HG03575 (cell line): ENCODE measurements around the gene UROC1.
"Not testable (repeated sequence)": the region's sequence is repeated elsewhere in the genome, so short reads cannot be mapped to it uniquely, and the experiment has no call there.

Experiments
- ATAC-seq: cut with Tn5 transposase; IDR thresholded peaks from one replicate; pipeline ENCODE4 v1.9.1; 2021; ENCODE audit not compliant: unreplicated experiment, insufficient number of reproducible peaks, low FRiP score; ENCODE audit errors: extremely low read depth

Gene UROC1

DNA sequence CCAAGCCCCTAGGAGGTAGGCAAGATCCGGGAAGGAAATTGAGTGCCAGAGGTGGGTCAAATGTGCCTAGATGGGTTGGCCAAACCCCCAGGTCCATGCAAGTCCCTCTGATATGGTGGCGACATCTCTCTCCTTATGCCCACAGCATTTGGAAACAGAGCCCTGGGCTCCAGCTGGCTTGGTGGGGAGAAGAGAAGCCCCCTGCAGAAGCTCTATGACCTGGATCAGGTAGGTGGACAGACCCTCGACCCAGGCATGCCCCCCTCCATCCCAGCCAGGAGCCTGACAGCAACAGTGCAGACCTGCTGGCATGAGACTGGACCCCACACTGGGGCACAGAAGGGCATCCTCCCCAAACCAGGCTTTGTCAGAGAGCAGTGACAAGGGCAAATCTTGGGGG, 18.6 kb upstream of the UROC1 start:
- ATAC-seq = no peak

DNA sequence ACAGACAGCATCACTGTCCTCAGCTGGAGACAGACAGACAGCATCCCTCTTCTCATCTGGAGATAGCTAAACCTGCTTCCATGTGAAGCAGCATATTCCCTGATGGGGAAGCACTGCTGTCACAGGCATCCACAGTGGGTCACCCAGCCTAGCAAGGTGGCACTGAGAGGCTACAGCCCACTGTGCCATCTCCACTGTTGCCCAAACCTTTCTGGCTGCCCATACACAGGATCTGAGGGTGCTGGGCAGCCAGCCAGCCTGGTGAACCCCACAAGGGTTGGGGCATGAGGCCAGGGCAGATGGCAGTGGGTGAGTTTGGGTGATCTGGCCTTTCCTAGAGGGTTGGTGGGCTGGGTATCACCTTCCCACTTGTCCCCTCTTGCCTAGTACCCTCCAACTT, 18.1 kb upstream of the UROC1 start:
- ATAC-seq = no peak

- not testable (repeated sequence) for ATAC-seq
Observed at GRCh38 chr3:126534716-126535115, 17.1 kb upstream of the UROC1 start.

GRCh38 chr3:126533506-126533905, 15.9 kb upstream of the UROC1 start:
- no peak for ATAC-seq

DNA sequence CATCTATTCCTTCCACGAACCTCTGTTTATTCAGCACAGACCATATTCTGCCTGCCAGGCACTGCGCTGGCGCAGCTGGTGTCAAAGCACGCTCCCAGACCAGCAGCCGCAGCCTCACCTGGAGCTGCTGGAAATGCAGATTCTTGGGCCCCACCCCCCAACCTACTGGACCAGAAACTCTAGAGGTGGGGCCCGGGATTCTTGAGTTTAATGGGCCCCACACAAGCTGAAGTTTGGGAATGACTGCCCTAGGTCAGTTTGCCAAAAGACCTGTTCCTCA, 13.4 kb upstream of the UROC1 start:
- ATAC-seq = no peak

- no peak for ATAC-seq
Observed at GRCh38 chr3:126530171-126531050, 12.8 kb upstream of the UROC1 start.

DNA sequence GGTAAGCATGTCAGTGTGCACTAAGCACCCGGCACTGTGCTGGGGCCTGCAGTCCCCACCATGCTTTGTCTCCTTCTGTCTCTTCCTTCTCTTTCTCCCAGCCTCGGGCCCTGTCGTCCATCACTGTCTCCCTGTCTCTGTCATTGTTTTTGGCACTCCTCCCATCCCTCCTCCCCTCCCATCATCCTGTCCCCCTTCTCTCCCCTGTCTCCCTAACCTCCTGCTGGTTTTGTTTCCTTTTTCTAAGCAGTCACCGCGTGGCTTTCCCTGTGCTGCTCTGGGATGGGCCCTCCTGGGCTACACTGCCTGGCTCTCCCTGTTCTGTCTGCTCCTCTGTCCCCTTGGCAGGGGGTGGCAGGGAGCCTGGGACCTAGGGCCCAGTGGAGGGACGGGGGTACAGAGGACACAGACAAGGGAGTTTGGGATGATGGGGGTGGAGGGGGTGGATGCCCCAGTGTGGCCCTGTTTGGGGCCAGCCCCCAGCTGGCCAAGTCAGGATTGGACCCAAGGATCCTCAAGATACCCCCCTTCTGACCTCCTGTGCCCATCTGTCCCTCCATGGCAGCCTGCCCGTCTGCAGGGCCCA, 12.1 kb upstream of the UROC1 start:
- ATAC-seq = no peak

DNA sequence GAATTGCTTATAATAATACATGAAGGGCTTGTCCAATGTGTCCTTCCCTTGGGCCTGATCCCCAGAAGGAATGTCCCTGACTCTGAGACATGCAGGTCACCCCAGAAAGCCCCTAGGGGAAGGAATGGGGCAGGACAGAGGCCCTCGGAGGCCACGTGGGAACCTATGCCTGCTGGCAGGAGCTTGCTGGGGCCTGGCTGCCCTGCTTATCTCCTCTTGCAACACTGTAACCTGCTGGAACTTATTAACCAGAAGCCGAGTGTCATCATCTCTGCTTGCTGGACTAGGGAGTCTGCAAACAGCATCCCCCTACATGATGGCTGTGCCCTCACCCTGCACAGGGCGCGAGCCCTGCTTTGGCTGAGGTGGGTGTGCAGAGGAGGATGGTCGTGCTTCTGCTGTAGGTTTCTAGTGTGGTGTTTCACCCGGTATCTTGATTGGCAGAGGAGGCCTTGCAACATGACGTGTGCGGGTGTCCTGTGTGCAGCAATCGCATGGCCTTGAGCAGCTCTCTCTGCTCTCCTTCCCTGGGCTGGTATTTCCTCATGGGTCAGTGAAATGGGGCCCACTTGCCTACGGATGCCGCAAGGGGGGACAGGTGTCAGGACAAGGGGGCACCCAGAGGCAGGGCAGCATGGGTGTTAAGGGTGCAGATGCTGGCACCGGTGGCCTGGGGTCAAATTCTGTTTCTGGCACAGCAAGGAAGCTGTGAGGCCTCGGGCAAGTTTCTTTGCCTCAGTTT, 11.4 kb upstream of the UROC1 start:
- ATAC-seq = no peak

GRCh38 chr3:126528419-126528799, 10.8 kb upstream of the UROC1 start:
- no peak for ATAC-seq

GRCh38 chr3:126527455-126528211, 10.1 kb upstream of the UROC1 start:
- ATAC-seq = no peak

DNA sequence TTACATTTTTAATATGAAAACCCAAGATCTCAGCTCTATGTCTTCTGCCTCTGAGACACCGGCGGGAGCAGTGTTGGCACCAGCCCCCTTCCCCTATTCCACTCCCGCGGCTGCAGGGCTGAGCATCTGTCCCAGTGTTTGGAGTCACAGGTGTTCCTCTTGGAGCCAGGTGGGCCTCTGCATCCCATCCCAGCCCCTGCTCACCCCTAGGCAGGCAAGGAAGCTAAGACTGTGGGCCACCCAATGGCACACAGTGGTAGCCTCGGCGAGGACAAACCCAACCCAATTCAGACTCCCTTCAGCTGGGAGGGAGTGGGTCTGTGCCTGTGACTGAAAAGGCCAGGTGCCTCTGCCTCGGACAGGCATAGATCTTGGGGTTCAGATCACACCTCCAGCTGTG, 9.4 kb upstream of the UROC1 start:
- no peak for ATAC-seq

GRCh38 chr3:126526668-126527005, 9.1 kb upstream of the UROC1 start:
- ATAC-seq = no peak

- no peak for ATAC-seq
Observed at GRCh38 chr3:126525853-126526667, 8.5 kb upstream of the UROC1 start.

- ATAC-seq = no peak
Observed at GRCh38 chr3:126525091-126525852, 7.7 kb upstream of the UROC1 start.

DNA sequence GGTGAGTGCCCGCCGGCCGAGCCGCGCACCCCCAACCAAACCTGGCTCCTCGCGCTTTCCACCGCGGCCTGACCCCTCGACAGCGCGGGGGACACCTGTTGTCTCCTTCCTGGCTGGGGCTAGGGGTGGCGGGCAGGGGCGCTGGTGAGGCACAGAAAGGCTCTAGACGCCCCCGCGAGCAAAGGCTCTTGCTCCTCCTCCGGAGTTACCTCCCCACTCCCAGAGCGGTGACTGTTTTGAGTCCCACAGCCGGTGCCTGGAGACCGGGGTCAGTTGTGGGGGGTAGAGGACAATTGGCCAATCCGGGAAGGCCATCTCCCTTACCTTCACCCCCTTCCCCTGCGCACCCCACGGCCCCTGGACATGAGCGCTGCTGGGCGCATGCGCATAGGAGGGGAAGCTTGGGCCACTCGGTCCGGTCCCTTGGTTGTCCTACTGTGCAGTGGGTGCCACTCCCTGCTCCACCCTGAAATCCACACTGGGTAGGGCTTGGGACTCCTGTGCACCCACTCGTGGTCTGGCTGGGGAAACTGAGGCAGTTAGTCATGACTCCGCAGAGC, 6.9 kb upstream of the UROC1 start:
- no peak for ATAC-seq

GRCh38 chr3:126523745-126524428, 6.3 kb upstream of the UROC1 start, which contains the start of gene CHST13:
TSS of gene CHST13 (plus strand) at chr3:126524155. CDS start at chr3:126524333, 178 bp downstream.
- ATAC-seq = no peak

DNA sequence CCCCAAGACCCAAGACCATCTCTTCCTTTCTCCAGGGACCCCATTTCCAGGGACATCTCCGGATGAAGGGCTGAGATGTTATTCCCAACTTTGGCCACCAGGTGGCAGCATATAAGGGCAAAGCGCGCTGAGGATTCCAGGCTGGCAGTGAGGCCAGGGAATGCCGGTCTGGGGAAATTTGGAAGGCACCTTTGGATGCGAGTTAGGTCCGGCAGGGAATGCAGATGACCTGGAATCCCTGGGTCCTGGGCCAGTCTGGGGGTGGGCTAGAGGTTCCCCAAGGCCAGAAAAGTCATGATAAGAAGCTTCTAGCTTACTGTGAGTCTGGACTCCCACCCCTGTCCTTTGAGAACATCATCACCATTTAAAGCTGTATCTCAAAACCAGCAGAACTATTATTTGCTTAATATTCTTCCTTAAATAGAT, 4.8 kb upstream of the UROC1 start:
- no peak for ATAC-seq
